HCT116 (cell line): ENCODE measurements around the gene GRIK2. TPM values are rescaled to one million over a fixed set of nuclear protein-coding genes. Genes with fewer than 3 reads are reported as not detected.

ENCODE experiments used
- ATAC-seq: fragments of 200-7000 bp; cut with Tn5 transposase; 2 replicates; pipeline ENCODE4 v1.9.1; 2020; ENCODE audit warnings: mild to moderate bottlenecking, moderate library complexity
- BruUV-seq: library from RNA; stranded (reverse); fragments of 400-500 nt; replicated peaks from 2 replicates; lab custom pipeline; 2021; lab: Mats Ljungman, UMichigan
- CTCF ChIA-PET: fragments of 300-600 bp; sonication (Branson Sonifier 250); formaldehyde crosslinking; loops from one replicate; lab custom pipeline; 2021; ENCODE audit warnings: antibody characterized with exemption; lab: Charles Lee
- POLR2A ChIA-PET: fragments of 300-600, 350-600 bp; sonication (Branson Sonifier 250); formaldehyde crosslinking; loops from one replicate; lab custom pipeline; 2021; ENCODE audit warnings: antibody characterized with exemption; lab: Charles Lee
- RAD21 ChIA-PET, 2 experiments: fragments of 300-600 bp; sonication (Branson Sonifier 250); formaldehyde crosslinking; loops; one replicate each; lab custom pipeline; 2023; ENCODE audit warnings: low total read pairs in 2 of 2; ENCODE audit not compliant: uncharacterized antibody in 2 of 2, unreplicated experiment in 2 of 2, low non-redundant PET in 1 of 2; lab: Charles Lee
- DNase-seq: peaks from one replicate; pipeline ENCODE4 v3.0.0-alpha.2; 2010; ENCODE audit warnings: low read depth, low spot score
- H2AFZ ChIP-seq: fragments of 200-600 bp; shearing (Covaris generic), sonication (generic); 2 replicates; pipeline ENCODE4 v1.6.1; 2017; ENCODE audit warnings: low read depth, mixed run types, mixed read lengths, antibody characterized with exemption, low read length; ENCODE audit not compliant: poor library complexity, severe bottlenecking
- H3K27ac ChIP-seq: 2 replicates; pipeline ENCODE4 v1.5.1; 2012; ENCODE audit warnings: low read depth, low read length
- H3K27me3 ChIP-seq: fragments of 200-600 bp; sonication (generic); 2 replicates; pipeline ENCODE4 v1.6.1; 2016; ENCODE audit warnings: mixed run types, low read length, mixed read lengths; ENCODE audit not compliant: insufficient read depth
- H3K36me3 ChIP-seq, 2 experiments: fragments of 200-500 bp in 1 of 2; fragments of 200-600 bp in 1 of 2; sonication (Bioruptor generic) in 1 of 2; sonication (generic) in 1 of 2; 2 replicates each; pipeline versions ENCODE4 v1.5.1 to v1.6.1; 2014 to 2016; ENCODE audit warnings: low read length in 2 of 2, inconsistent platforms in 1 of 2, mixed read lengths in 1 of 2, mixed run types in 1 of 2; ENCODE audit not compliant: insufficient read depth in 2 of 2, control insufficient read depth in 1 of 2
- H3K4me1 ChIP-seq, 2 experiments: fragments of 200-600 bp in 1 of 2; sonication (generic) in 1 of 2; 2 replicates each; pipeline versions ENCODE4 v1.5.1 to v1.6.1; 2012 to 2017; ENCODE audit warnings: low read length in 2 of 2, inconsistent platforms in 1 of 2, mild to moderate bottlenecking in 1 of 2, mixed read lengths in 1 of 2, mixed run types in 1 of 2, moderate library complexity in 1 of 2; ENCODE audit not compliant: insufficient read depth in 2 of 2, control insufficient read depth in 1 of 2
- H3K4me2 ChIP-seq: fragments of 200-600 bp; sonication (generic); 2 replicates; pipeline ENCODE4 v1.6.1; 2017; ENCODE audit warnings: mixed run types, low read length, mixed read lengths
- H3K4me3 ChIP-seq, 2 experiments: fragments of 200-600 bp in 1 of 2; sonication (generic) in 1 of 2; replicated peaks in 1 of 2; 2 replicates each; pipeline ENCODE4 v1.5.1; 2011 to 2016; ENCODE audit warnings: low read length in 2 of 2, control low read depth in 1 of 2, low read depth in 1 of 2, mild to moderate bottlenecking in 1 of 2, mixed read lengths in 1 of 2, mixed run types in 1 of 2
- H3K79me2 ChIP-seq: fragments of 200-600 bp; sonication (generic); 2 replicates; pipeline ENCODE4 v1.6.1; 2017; ENCODE audit warnings: mild to moderate bottlenecking, mixed run types, low read length, moderate library complexity, mixed read lengths; ENCODE audit not compliant: insufficient read depth
- H3K9ac ChIP-seq: fragments of 200-600 bp; sonication (generic); 2 replicates; pipeline ENCODE4 v1.6.1; 2016; ENCODE audit warnings: low read length, mixed read lengths
- H3K9me2 ChIP-seq: fragments of 200-600 bp; sonication (generic), shearing (Covaris generic); 2 replicates; pipeline ENCODE4 v1.6.1; 2017; ENCODE audit warnings: mixed run types, mild to moderate bottlenecking, moderate library complexity; ENCODE audit not compliant: insufficient read depth
- H3K9me3 ChIP-seq, 2 experiments: fragments of 200-500 bp in 1 of 2; fragments of 200-600 bp in 1 of 2; sonication (Bioruptor generic) in 1 of 2; sonication (generic) in 1 of 2; 2 replicates each; pipeline ENCODE4 v1.6.1; 2014 to 2017; ENCODE audit warnings: low read length in 2 of 2, mixed read lengths in 2 of 2, inconsistent platforms in 1 of 2, low read depth in 1 of 2, mild to moderate bottlenecking in 1 of 2, mixed run types in 1 of 2, moderate library complexity in 1 of 2; ENCODE audit not compliant: control insufficient read depth in 1 of 2, insufficient read depth in 1 of 2
- H4K20me1 ChIP-seq: fragments of 200-600 bp; sonication (generic), shearing (Covaris generic); 2 replicates; pipeline ENCODE4 v1.6.1; 2017; ENCODE audit warnings: mixed run types, mild to moderate bottlenecking, moderate library complexity; ENCODE audit not compliant: insufficient read depth
- CBX3 ChIP-seq: IDR thresholded peaks from 2 replicates; pipeline ENCODE4 v1.6.1; 2012; ENCODE audit warnings: low read depth
- CEBPB ChIP-seq: IDR thresholded peaks from 2 replicates; pipeline ENCODE4 v1.6.1; 2012; ENCODE audit warnings: low read depth
- CTCF ChIP-seq, 3 experiments: fragments of 200-600 bp in 1 of 3; sonication (generic) in 1 of 3; IDR thresholded peaks in 2 of 3; conservative IDR thresholded peaks in 1 of 3; 2 replicates each; pipeline ENCODE4 v1.5.1; 2012 to 2017; ENCODE audit warnings: low read depth in 2 of 3, low read length in 2 of 3, antibody characterized with exemption in 1 of 3, borderline replicate concordance in 1 of 3, control low read depth in 1 of 3, mild to moderate bottlenecking in 1 of 3, mixed read lengths in 1 of 3, mixed run types in 1 of 3, moderate library complexity in 1 of 3; ENCODE audit not compliant: insufficient read depth in 1 of 3
- EGR1 ChIP-seq: IDR thresholded peaks from 2 replicates; pipeline ENCODE4 v1.6.1; 2012; ENCODE audit warnings: low read depth
- ELF1 ChIP-seq: IDR thresholded peaks from 2 replicates; pipeline ENCODE4 v1.6.1; 2012; ENCODE audit warnings: low read depth, borderline replicate concordance
- EZH2 ChIP-seq: fragments of 200-600 bp; sonication (generic); IDR thresholded peaks from 2 replicates; pipeline ENCODE4 v1.6.1; 2017; ENCODE audit warnings: antibody characterized with exemption, mixed run types
- FOSL1 ChIP-seq: IDR thresholded peaks from 2 replicates; pipeline ENCODE4 v1.6.1; 2012; ENCODE audit warnings: low read depth
- MAX ChIP-seq: IDR thresholded peaks from 2 replicates; pipeline ENCODE4 v1.6.1; 2012
- RAD21 ChIP-seq: IDR thresholded peaks from 2 replicates; pipeline ENCODE4 v1.6.1; 2012; ENCODE audit warnings: low read depth, mild to moderate bottlenecking
- REST ChIP-seq: IDR thresholded peaks from 2 replicates; pipeline ENCODE4 v1.6.1; 2012; ENCODE audit warnings: low read depth
- SIN3A ChIP-seq: IDR thresholded peaks from 2 replicates; pipeline ENCODE4 v1.6.1; 2012; ENCODE audit warnings: low read depth
- SP1 ChIP-seq: IDR thresholded peaks from 2 replicates; pipeline ENCODE4 v1.6.1; 2012; ENCODE audit warnings: low read depth
- SRF ChIP-seq: IDR thresholded peaks from 2 replicates; pipeline ENCODE4 v1.6.1; 2012; ENCODE audit warnings: low read depth
- YY1 ChIP-seq: IDR thresholded peaks from 2 replicates; pipeline ENCODE4 v1.6.1; 2011; ENCODE audit warnings: low read length, low read depth, moderate library complexity, mild to moderate bottlenecking; ENCODE audit not compliant: insufficient replicate concordance; ENCODE audit errors: extremely low read depth
- ZBTB33 ChIP-seq: IDR thresholded peaks from 2 replicates; pipeline ENCODE4 v1.6.1; 2011; ENCODE audit warnings: mild to moderate bottlenecking, low read length, moderate library complexity; ENCODE audit not compliant: insufficient replicate concordance; ENCODE audit errors: extremely low read depth
- ZFX ChIP-seq: fragments of 450-650 bp; IDR thresholded peaks from 2 replicates; pipeline ENCODE4 v1.6.1; 2017
- ZNF274 ChIP-seq: fragments of 200-500 bp; sonication (Bioruptor generic); IDR thresholded peaks from 2 replicates; pipeline ENCODE4 v1.6.1; 2014; ENCODE audit warnings: mild to moderate bottlenecking, low read depth, low read length, inconsistent platforms
- intact Hi-C: fragments of 100-400 bp; cut with micrococcal nuclease; formaldehyde crosslinking; loops from 2 replicates; pipeline ENCODE4 v1.10.0; 2022
- total RNA-seq: library from RNA; stranded (reverse); gene quantifications from one replicate; pipeline ENCODE4 v1.2.1, GENCODE V29; 2021; ENCODE audit not compliant: unreplicated experiment
- TF ChIP-seq, protein P1 (sequence below): IDR thresholded peaks from 2 replicates; pipeline ENCODE4 v1.6.1; 2012

GRIK2 gene
- total RNA-seq, 1 experiment from 2014 or later: 0.64 TPM

DNA sequence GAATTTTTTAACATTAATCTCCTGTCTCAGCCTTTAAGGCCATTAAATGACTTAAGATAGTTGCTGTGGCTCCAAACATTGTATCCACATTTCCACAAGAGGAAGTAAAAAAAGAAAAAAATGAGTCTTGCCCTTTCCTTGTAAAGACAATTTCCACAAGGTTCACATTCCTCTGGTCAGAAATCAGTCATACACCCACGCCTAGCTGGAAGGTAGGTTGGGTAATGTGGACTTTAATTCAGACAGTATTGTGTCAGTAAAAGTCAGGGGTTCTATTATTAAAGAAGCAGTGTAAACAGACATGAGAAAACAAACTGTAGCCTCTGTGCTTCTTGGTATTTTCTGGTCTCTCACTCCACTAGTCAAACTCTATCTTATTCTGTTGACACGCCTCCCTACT lies 682.0 kb downstream of the GRIK2 start:
- no peak for TF ChIP-seq SRF
- no peak for TF ChIP-seq CTCF (IDR thresholded peaks at IDR 0.05 in 2 of 3, conservative IDR thresholded peaks at IDR 0.05 in 1 of 3; ENCODE audit: borderline replicate concordance in 1 of 3, insufficient read depth in 1 of 3, low read depth in 2 of 3, low read length in 2 of 3)
- no peak for TF ChIP-seq EGR1
- no peak for TF ChIP-seq SIN3A
- no peak for TF ChIP-seq YY1
- TF ChIP-seq ZFX: no peak
- no peak for TF ChIP-seq CBX3
- TF ChIP-seq, protein P1, sequence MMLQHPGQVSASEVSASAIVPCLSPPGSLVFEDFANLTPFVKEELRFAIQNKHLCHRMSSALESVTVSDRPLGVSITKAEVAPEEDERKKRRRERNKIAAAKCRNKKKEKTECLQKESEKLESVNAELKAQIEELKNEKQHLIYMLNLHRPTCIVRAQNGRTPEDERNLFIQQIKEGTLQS: no peak
- TF ChIP-seq MAX: no peak
- no peak for TF ChIP-seq ELF1
- no peak for TF ChIP-seq ZBTB33
- no peak for TF ChIP-seq ZNF274
- no peak for TF ChIP-seq FOSL1
- TF ChIP-seq SP1: no peak
- TF ChIP-seq RAD21: no peak
- TF ChIP-seq REST: no peak
- no peak for TF ChIP-seq CEBPB
- TF ChIP-seq EZH2: no peak
- H3K4me2 ChIP-seq: no peak overlapping the region
- no peaks in the 10 kb centered on the region for H3K9me2 ChIP-seq
- no peaks in the 10 kb centered on the region for H3K4me1 ChIP-seq
- DNase-seq (no peak), ATAC-seq (no peak)
- BruUV-seq: no TSS peak
- CTCF ChIA-PET: no interaction called here
- H4K20me1 ChIP-seq: no peaks in the 10 kb centered on the region
- H3K36me3 ChIP-seq: no peaks in the 10 kb centered on the region
- H2AFZ ChIP-seq: no peak overlapping the region
- POLR2A ChIA-PET: no interaction called here
- H3K79me2 ChIP-seq: no peaks in the 10 kb centered on the region
- H3K27me3 ChIP-seq: no peaks in the 10 kb centered on the region
- H3K9me3 ChIP-seq: no peaks in the 10 kb centered on the region; a peak in 1 of 4 replicates
- H3K27ac ChIP-seq: no peak overlapping the region
- intact Hi-C loops: no loop called here
- RAD21 ChIA-PET: no interaction called here
- no peak overlapping the region for H3K4me3 ChIP-seq
- no peak overlapping the region for H3K9ac ChIP-seq
